Nephron progenitor cell (in vitro differentiated cells): Measurements from ENCODE around the gene MAGEB6.

Experiments
- DNase-seq: peaks from one replicate; pipeline ENCODE4 v3.0.0; 2021
- H3K27ac Mint-ChIP-seq: 2 replicates; pipeline ENCODE4 v1.8.0; 2021; ENCODE audit warnings: mild to moderate bottlenecking, moderate library complexity, mixed read lengths
- H3K27me3 Mint-ChIP-seq: 2 replicates; pipeline ENCODE4 v1.8.0; 2021; ENCODE audit warnings: mild to moderate bottlenecking, low read depth, mixed read lengths; ENCODE audit not compliant: poor library complexity
- H3K36me3 Mint-ChIP-seq: 2 replicates; pipeline ENCODE4 v1.8.0; 2021; ENCODE audit warnings: low read depth, mixed read lengths
- H3K4me1 Mint-ChIP-seq: 2 replicates; pipeline ENCODE4 v1.8.0; 2021; ENCODE audit warnings: mixed read lengths
- H3K4me3 Mint-ChIP-seq: 2 replicates; pipeline ENCODE4 v1.8.0; 2021; ENCODE audit warnings: mild to moderate bottlenecking, moderate library complexity, mixed read lengths
- H3K9me3 Mint-ChIP-seq: 2 replicates; pipeline ENCODE4 v1.8.0; 2021; ENCODE audit warnings: mild to moderate bottlenecking, moderate library complexity, mixed read lengths
- CTCF ChIP-seq: fragments of 200-600 bp; sonication (generic); IDR thresholded peaks from 2 replicates; pipeline ENCODE4 v1.5.0; 2021; ENCODE audit warnings: antibody characterized with exemption

Gene MAGEB6

GRCh38 chrX:26215869-26216268 lies 23.6 kb downstream of the MAGEB6 start, which contains the start of gene MAGEB5:
MAGEB5 (plus strand) TSS chrX:26216169; CDS start chrX:26217302, 1,133 bp downstream.
- Mint-ChIP-seq H3K4me1 (peaks cover 11% of the 10 kb centered on the region), H3K36me3 (no peaks in the 10 kb centered on the region), H3K9me3 (peaks cover 58% of the 10 kb centered on the region), H3K4me3 (no peak within 1 kb of the TSS), H3K27me3 (peaks cover 3% of the 10 kb centered on the region), H3K27ac (no peak within 1 kb of the TSS)
- DNase-seq = no peak
- TF ChIP-seq CTCF = no peak

GRCh38 chrX:26219351-26219750 lies 27.1 kb downstream of the MAGEB6 start:
- Mint-ChIP-seq H3K27me3 (peaks cover 3% of the 10 kb centered on the region), H3K36me3 (no peaks in the 10 kb centered on the region), H3K27ac (no peak overlapping the region), H3K9me3 (peaks cover 65% of the 10 kb centered on the region), H3K4me3 (no peak overlapping the region), H3K4me1 (peaks cover 11% of the 10 kb centered on the region)
- DNase-seq = no peak
- TF ChIP-seq CTCF = no peak

GRCh38 chrX:26234177-26234576 lies 41.9 kb downstream of the MAGEB6 start:
- Mint-ChIP-seq H3K9me3 (peaks cover 39% of the 10 kb centered on the region), H3K36me3 (no peaks in the 10 kb centered on the region), H3K27me3 (no peaks in the 10 kb centered on the region), H3K4me3 (no peak overlapping the region), H3K27ac (no peak overlapping the region), H3K4me1 (no peaks in the 10 kb centered on the region)
- no peak for DNase-seq
- TF ChIP-seq CTCF = no peak
